ENCODE measurements around the gene IRX2. TPM values are rescaled to one million over a fixed set of nuclear protein-coding genes. Genes with fewer than 3 reads are reported as not detected.

Gene IRX2
- total RNA-seq, 2 experiments from 2014 or later = not detected

- peaks cover 73% of the 10 kb centered on the region for H3K27me3 Mint-ChIP-seq
- H3K4me3 Mint-ChIP-seq = no peak overlapping the region
- CTCF ChIA-PET = no interaction called here
- no peak for DNase-seq
- ATAC-seq = no peak
- H3K36me3 Mint-ChIP-seq = no peaks in the 10 kb centered on the region
- no peaks in the 10 kb centered on the region for H3K4me1 Mint-ChIP-seq
- no peak overlapping the region for H3K27ac Mint-ChIP-seq
- H3K9me3 Mint-ChIP-seq (ENCODE audit: low read depth) = peaks cover 2% of the 10 kb centered on the region
Measured at GRCh38 chr5:2741956-2742355, 9.5 kb downstream of the IRX2 start.

GRCh38 chr5:2740876-2741555, 10.5 kb downstream of the IRX2 start:
- CTCF ChIA-PET = no interaction called here
- no peak overlapping the region for H3K27ac Mint-ChIP-seq
- no peaks in the 10 kb centered on the region for H3K4me1 Mint-ChIP-seq
- H3K36me3 Mint-ChIP-seq = no peaks in the 10 kb centered on the region
- no peak for ATAC-seq
- H3K27me3 Mint-ChIP-seq = peaks cover 69% of the 10 kb centered on the region
- peak; percentile 14 for DNase-seq
- H3K9me3 Mint-ChIP-seq (ENCODE audit: low read depth) = peaks cover 2% of the 10 kb centered on the region
- H3K4me3 Mint-ChIP-seq = no peak overlapping the region

GRCh38 chr5:2740051-2740875, 11.2 kb downstream of the IRX2 start:
- Mint-ChIP-seq H3K36me3 (no peaks in the 10 kb centered on the region), H3K4me3 (no peak overlapping the region), H3K27ac (no peak overlapping the region), H3K27me3 (peaks cover 63% of the 10 kb centered on the region), H3K4me1 (no peaks in the 10 kb centered on the region), H3K9me3 (ENCODE audit: low read depth) (peaks cover 2% of the 10 kb centered on the region)
- ATAC-seq (no peak), DNase-seq (peak; percentile 12)
- CTCF ChIA-PET = no interaction called here

- DNase-seq (peak; percentile 8), ATAC-seq (no peak)
- no peak overlapping the region for H3K27ac Mint-ChIP-seq
- peaks cover 2% of the 10 kb centered on the region for H3K9me3 Mint-ChIP-seq (ENCODE audit: low read depth)
- CTCF ChIA-PET = no interaction called here
- H3K4me3 Mint-ChIP-seq = no peak overlapping the region
- peaks cover 56% of the 10 kb centered on the region for H3K27me3 Mint-ChIP-seq
- H3K36me3 Mint-ChIP-seq = no peaks in the 10 kb centered on the region
- no peaks in the 10 kb centered on the region for H3K4me1 Mint-ChIP-seq
Measured at GRCh38 chr5:2739360-2740050, 12.0 kb downstream of the IRX2 start.

GRCh38 chr5:2738700-2739359, 12.6 kb downstream of the IRX2 start:
- Mint-ChIP-seq H3K4me1 (no peaks in the 10 kb centered on the region), H3K9me3 (ENCODE audit: low read depth) (peaks cover 2% of the 10 kb centered on the region), H3K27ac (no peak overlapping the region), H3K36me3 (no peaks in the 10 kb centered on the region), H3K27me3 (peaks cover 49% of the 10 kb centered on the region), H3K4me3 (no peak overlapping the region)
- ATAC-seq = no peak
- DNase-seq = peak; percentile 19
- CTCF ChIA-PET = no interaction called here

GRCh38 chr5:2738156-2738699, 13.2 kb downstream of the IRX2 start:
- Mint-ChIP-seq H3K9me3 (ENCODE audit: low read depth) (peaks cover 2% of the 10 kb centered on the region), H3K4me1 (no peaks in the 10 kb centered on the region), H3K27me3 (peaks cover 45% of the 10 kb centered on the region), H3K36me3 (no peaks in the 10 kb centered on the region), H3K4me3 (no peak overlapping the region), H3K27ac (no peak overlapping the region)
- CTCF ChIA-PET = no interaction called here
- DNase-seq = peak; percentile 3
- no peak for ATAC-seq

GRCh38 chr5:2737273-2738155, 14.0 kb downstream of the IRX2 start:
- CTCF ChIA-PET = no interaction called here
- DNase-seq = peak; percentile 5
- Mint-ChIP-seq H3K27me3 (peaks cover 39% of the 10 kb centered on the region), H3K27ac (no peak overlapping the region), H3K9me3 (ENCODE audit: low read depth) (peaks cover 2% of the 10 kb centered on the region), H3K4me3 (no peak overlapping the region), H3K4me1 (no peaks in the 10 kb centered on the region), H3K36me3 (no peaks in the 10 kb centered on the region)
- ATAC-seq = no peak

- Mint-ChIP-seq H3K9me3 (ENCODE audit: low read depth) (peaks cover 2% of the 10 kb centered on the region), H3K27me3 (peaks cover 34% of the 10 kb centered on the region), H3K4me1 (no peaks in the 10 kb centered on the region), H3K4me3 (no peak overlapping the region), H3K27ac (no peak overlapping the region), H3K36me3 (no peaks in the 10 kb centered on the region)
- DNase-seq (peak; percentile 15), ATAC-seq (no peak)
- CTCF ChIA-PET = no interaction called here
Measured at GRCh38 chr5:2736872-2737271, 14.6 kb downstream of the IRX2 start.

GRCh38 chr5:2735996-2736395, 15.5 kb downstream of the IRX2 start:
- no peak for ATAC-seq
- CTCF ChIA-PET = no interaction called here
- no peak overlapping the region for H3K27ac Mint-ChIP-seq
- no peaks in the 10 kb centered on the region for H3K4me1 Mint-ChIP-seq
- H3K27me3 Mint-ChIP-seq = peaks cover 26% of the 10 kb centered on the region
- H3K4me3 Mint-ChIP-seq = no peak overlapping the region
- DNase-seq = peak; percentile 11
- H3K9me3 Mint-ChIP-seq (ENCODE audit: low read depth) = no peaks in the 10 kb centered on the region
- no peaks in the 10 kb centered on the region for H3K36me3 Mint-ChIP-seq

- H3K27me3 Mint-ChIP-seq = peaks cover 8% of the 10 kb centered on the region
- no peak overlapping the region for H3K4me3 Mint-ChIP-seq
- no peaks in the 10 kb centered on the region for H3K36me3 Mint-ChIP-seq
- no peaks in the 10 kb centered on the region for H3K9me3 Mint-ChIP-seq (ENCODE audit: low read depth)
- H3K4me1 Mint-ChIP-seq = no peaks in the 10 kb centered on the region
- no peak overlapping the region for H3K27ac Mint-ChIP-seq
- ATAC-seq (no peak), DNase-seq (peak; percentile 12)
- CTCF ChIA-PET = no interaction called here
Measured at GRCh38 chr5:2732850-2733249, 18.6 kb downstream of the IRX2 start.

- H3K4me1 Mint-ChIP-seq = no peaks in the 10 kb centered on the region
- H3K36me3 Mint-ChIP-seq = no peaks in the 10 kb centered on the region
- ATAC-seq = no peak
- peaks cover 3% of the 10 kb centered on the region for H3K27me3 Mint-ChIP-seq
- no peaks in the 10 kb centered on the region for H3K9me3 Mint-ChIP-seq (ENCODE audit: low read depth)
- H3K4me3 Mint-ChIP-seq = no peak overlapping the region
- no peak overlapping the region for H3K27ac Mint-ChIP-seq
- CTCF ChIA-PET = no interaction called here
- no peak for DNase-seq
Measured at GRCh38 chr5:2732004-2732403, 19.5 kb downstream of the IRX2 start.

- no peak overlapping the region for H3K27ac Mint-ChIP-seq
- H3K4me1 Mint-ChIP-seq = no peaks in the 10 kb centered on the region
- CTCF ChIA-PET = no interaction called here
- H3K9me3 Mint-ChIP-seq (ENCODE audit: low read depth) = no peaks in the 10 kb centered on the region
- no peak overlapping the region for H3K4me3 Mint-ChIP-seq
- H3K36me3 Mint-ChIP-seq = no peaks in the 10 kb centered on the region
- H3K27me3 Mint-ChIP-seq = no peaks in the 10 kb centered on the region
- ATAC-seq (no peak), DNase-seq (no peak)
Measured at GRCh38 chr5:2729189-2729588, 22.3 kb downstream of the IRX2 start.

Data from activated CD8-positive, alpha-beta memory T cell treated with anti-CD3 and anti-CD28 coated beads, Interleukin-2, amount 10 ng/mL, durations not matched to agents 7 days and 5 days (primary cell).